Neural cell (in vitro differentiated cells): ENCODE data around the gene TAGLN2.

Experiments
- EZH2 ChIP-seq: fragments of 200-600, 300-800 bp; shearing (Covaris generic), sonication (generic); IDR thresholded peaks from 2 replicates; pipeline ENCODE4 v1.6.1; 2014; ENCODE audit warnings: antibody characterized with exemption, low read length, borderline replicate concordance, mild to moderate bottlenecking; ENCODE audit not compliant: insufficient read depth, poor library complexity, severe bottlenecking
- TF ChIP-seq, protein P1 (sequence below): fragments of 450-650 bp; IDR thresholded peaks from 2 replicates; pipeline ENCODE4 v1.5.1; 2014; ENCODE audit warnings: antibody characterized with exemption, mild to moderate bottlenecking, moderate library complexity; ENCODE audit not compliant: poor library complexity, severe bottlenecking

DNA sequence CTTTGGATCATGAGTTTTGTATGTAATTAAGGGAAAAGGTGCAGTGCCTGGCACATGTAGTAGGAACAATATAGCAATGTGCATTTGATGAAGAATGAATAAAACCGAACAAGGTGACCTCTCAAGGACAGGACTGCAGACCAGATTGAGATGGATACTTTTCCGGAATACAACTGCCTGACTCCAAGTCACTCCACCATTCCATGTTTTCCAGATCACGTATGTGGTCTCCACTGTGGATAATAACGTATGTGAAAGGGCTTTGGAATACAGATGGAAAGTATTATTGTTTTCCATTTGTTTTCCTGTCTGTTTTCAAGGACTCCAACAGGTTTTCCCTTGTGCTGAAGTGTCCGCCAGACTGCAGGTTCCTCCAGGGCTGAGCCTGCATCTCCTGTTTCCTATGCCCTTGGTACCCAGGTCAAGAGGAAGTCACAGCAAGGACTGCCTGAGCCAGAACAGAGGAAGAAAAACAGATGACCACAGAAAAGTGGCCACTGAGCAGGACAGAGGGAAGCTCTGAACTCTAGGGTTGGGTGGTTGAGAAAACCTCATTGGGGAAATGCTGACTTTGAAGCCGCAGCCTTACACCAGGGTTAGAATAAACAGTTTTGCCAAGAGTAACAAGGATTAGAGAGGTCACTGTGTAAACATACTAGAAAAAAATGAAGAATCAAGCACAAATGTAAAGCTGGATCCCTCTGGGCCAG is 29.3 kb downstream of the TAGLN2 start:
- TF ChIP-seq, protein P1, sequence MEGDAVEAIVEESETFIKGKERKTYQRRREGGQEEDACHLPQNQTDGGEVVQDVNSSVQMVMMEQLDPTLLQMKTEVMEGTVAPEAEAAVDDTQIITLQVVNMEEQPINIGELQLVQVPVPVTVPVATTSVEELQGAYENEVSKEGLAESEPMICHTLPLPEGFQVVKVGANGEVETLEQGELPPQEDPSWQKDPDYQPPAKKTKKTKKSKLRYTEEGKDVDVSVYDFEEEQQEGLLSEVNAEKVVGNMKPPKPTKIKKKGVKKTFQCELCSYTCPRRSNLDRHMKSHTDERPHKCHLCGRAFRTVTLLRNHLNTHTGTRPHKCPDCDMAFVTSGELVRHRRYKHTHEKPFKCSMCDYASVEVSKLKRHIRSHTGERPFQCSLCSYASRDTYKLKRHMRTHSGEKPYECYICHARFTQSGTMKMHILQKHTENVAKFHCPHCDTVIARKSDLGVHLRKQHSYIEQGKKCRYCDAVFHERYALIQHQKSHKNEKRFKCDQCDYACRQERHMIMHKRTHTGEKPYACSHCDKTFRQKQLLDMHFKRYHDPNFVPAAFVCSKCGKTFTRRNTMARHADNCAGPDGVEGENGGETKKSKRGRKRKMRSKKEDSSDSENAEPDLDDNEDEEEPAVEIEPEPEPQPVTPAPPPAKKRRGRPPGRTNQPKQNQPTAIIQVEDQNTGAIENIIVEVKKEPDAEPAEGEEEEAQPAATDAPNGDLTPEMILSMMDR = no peak
- TF ChIP-seq EZH2 = no peak
